ENCODE measurements around the gene ZYX. TPM values are rescaled to one million over a fixed set of nuclear protein-coding genes. Genes with fewer than 3 reads are reported as not detected.

Gene ZYX
- total and polyA plus RNA-seq, 2 experiments from 2014 or later, result 31.8 to 202 TPM

GRCh38 chr7:143437578-143437977 is 56.4 kb downstream of the ZYX start:
- TF ChIP-seq EZH2phosphoT487 (IDR thresholded peaks at IDR 0.05; ENCODE audit: low read depth, severe bottlenecking, unreplicated experiment), result no peak
- TF ChIP-seq CTCF (IDR thresholded peaks at IDR 0.05; ENCODE audit: poor library complexity), result no peak
- no peak for TF ChIP-seq EZH2 (IDR thresholded peaks at IDR 0.05; ENCODE audit: borderline replicate concordance)
- H3K4me3 ChIP-seq, result no peak overlapping the region
- 82% methylated on average over 4 of the region's 4 CpGs for WGBS (ENCODE audit: low lambda C conversion rate, missing lambda C conversion rate)

GRCh38 chr7:143439866-143440265 is 58.7 kb downstream of the ZYX start:
- WGBS (ENCODE audit: low lambda C conversion rate, missing lambda C conversion rate), result 98% methylated on average over 2 of the region's 2 CpGs
- Histone ChIP-seq H3K27ac (no peak overlapping the region), H3K36me3 (replicated peaks; ENCODE audit: insufficient read depth, low read depth) (no peaks in the 10 kb centered on the region), H3K4me2 (no peak overlapping the region), H3K4me1 (ENCODE audit: insufficient read depth) (no peaks in the 10 kb centered on the region), H3K9me2 (replicated peaks; ENCODE audit: insufficient read depth) (no peaks in the 10 kb centered on the region), H2AFZ (no peak overlapping the region), H3K9me3 (ENCODE audit: low read depth) (no peaks in the 10 kb centered on the region), H4K20me1 (ENCODE audit: insufficient read depth, poor library complexity, severe bottlenecking) (no peaks in the 10 kb centered on the region), H3K79me2 (no peaks in the 10 kb centered on the region), H3K4me3 (no peak overlapping the region), H3K27me3 (no peaks in the 10 kb centered on the region)
- DNase-seq (ENCODE audit: low spot score), result no peak
- TF ChIP-seq CTCF (IDR thresholded peaks at IDR 0.05; ENCODE audit: poor library complexity) (no peak), EZH2 (IDR thresholded peaks at IDR 0.05; ENCODE audit: borderline replicate concordance) (no peak), EZH2phosphoT487 (IDR thresholded peaks at IDR 0.05; ENCODE audit: low read depth, severe bottlenecking, unreplicated experiment) (no peak)

More at GRCh38 chr7:143437578-143437977, 56.4 kb downstream of the ZYX start:
- Histone ChIP-seq H3K4me1 (ENCODE audit: insufficient read depth) (no peaks in the 10 kb centered on the region), H3K36me3 (replicated peaks; ENCODE audit: insufficient read depth, low read depth) (no peaks in the 10 kb centered on the region), H2AFZ (no peak overlapping the region), H3K9me3 (ENCODE audit: low read depth) (no peaks in the 10 kb centered on the region), H3K4me2 (no peak overlapping the region), H3K9me2 (replicated peaks; ENCODE audit: insufficient read depth) (no peaks in the 10 kb centered on the region), H3K79me2 (no peaks in the 10 kb centered on the region), H3K27me3 (no peaks in the 10 kb centered on the region), H3K27ac (no peak overlapping the region), H4K20me1 (ENCODE audit: insufficient read depth, poor library complexity, severe bottlenecking) (no peaks in the 10 kb centered on the region)
- DNase-seq (ENCODE audit: low spot score), result no peak

Small RNA genes lying within 50 kb of the gene (microRNA-seq; reads per million reads assigned to microRNA genes)
- 2.7 reads per million for gene MIR6892

Small RNA genes lying within 50 kb of the gene (small RNA-seq; reads per million reads assigned to genes)
- gene MIR6892, result 0.22 reads per million

Other genes with a start within 250 kb of the ZYX start
- not detected in 2 replicates for gene PIP, start 249.3 kb upstream of the ZYX start, total RNA-seq
- not detected in 2 replicates for gene PIP, start 249.3 kb upstream of the ZYX start, polyA plus RNA-seq
- not detected in 2 replicates for gene TAS2R39, start 197.9 kb upstream of the ZYX start, total RNA-seq
- 0.56 TPM in 1 of 2 replicates, not detected in the other for gene TAS2R39, start 197.9 kb upstream of the ZYX start, polyA plus RNA-seq
- not detected in 2 replicates for gene TAS2R40, start 159.3 kb upstream of the ZYX start, total RNA-seq
- not detected in 2 replicates for gene TAS2R40, start 159.3 kb upstream of the ZYX start, polyA plus RNA-seq
- gene GSTK1, start 117.9 kb upstream of the ZYX start, total RNA-seq, result 224 and 233 TPM in 2 replicates
- 217 and 243 TPM in 2 replicates for gene GSTK1, start 117.9 kb upstream of the ZYX start, polyA plus RNA-seq
- gene TMEM139, start 96.4 kb upstream of the ZYX start, total RNA-seq, result 19.8 and 21.0 TPM in 2 replicates
- gene TMEM139, start 96.4 kb upstream of the ZYX start, polyA plus RNA-seq, result 9.1 and 15.6 TPM in 2 replicates
- gene CASP2, start 93.0 kb upstream of the ZYX start, total RNA-seq, result 11.9 and 13.6 TPM in 2 replicates
- gene CASP2, start 93.0 kb upstream of the ZYX start, polyA plus RNA-seq, result 8.5 and 10.6 TPM in 2 replicates
- gene CLCN1, start 65.2 kb upstream of the ZYX start, total RNA-seq, result 0.04 TPM in 1 of 2 replicates, not detected in the other
- 0.07 TPM in 1 of 2 replicates, not detected in the other for gene CLCN1, start 65.2 kb upstream of the ZYX start, polyA plus RNA-seq
- gene FAM131B, start 18.6 kb upstream of the ZYX start, total RNA-seq, result 1.9 and 2.5 TPM in 2 replicates
- gene FAM131B, start 18.6 kb upstream of the ZYX start, polyA plus RNA-seq, result 0.87 and 1.6 TPM in 2 replicates
- gene EPHA1, start 27.5 kb downstream of the ZYX start, total RNA-seq, result 34.2 and 39.4 TPM in 2 replicates
- gene EPHA1, start 27.5 kb downstream of the ZYX start, polyA plus RNA-seq, result 36.7 and 42.9 TPM in 2 replicates
- not detected in 2 replicates for gene TAS2R60, start 62.1 kb downstream of the ZYX start, total RNA-seq
- gene TAS2R60, start 62.1 kb downstream of the ZYX start, polyA plus RNA-seq, result not detected in 2 replicates
- gene TAS2R41, start 96.5 kb downstream of the ZYX start, total RNA-seq, result not detected in 2 replicates
- gene TAS2R41, start 96.5 kb downstream of the ZYX start, polyA plus RNA-seq, result not detected in 2 replicates
- gene CTAGE15, start 190.5 kb downstream of the ZYX start, total RNA-seq, result 1.8 and 2.7 TPM in 2 replicates
- 0.22 and 0.26 TPM in 2 replicates for gene CTAGE15, start 190.5 kb downstream of the ZYX start, polyA plus RNA-seq
- gene TCAF2, start 239.6 kb downstream of the ZYX start, total RNA-seq, result 1.0 and 1.1 TPM in 2 replicates
- gene TCAF2, start 239.6 kb downstream of the ZYX start, polyA plus RNA-seq, result 1.4 and 1.7 TPM in 2 replicates